Fibroblast of skin of back (primary cell): Measurements from ENCODE around the gene E2F6.
"Not testable (repeated sequence)": the region's sequence is repeated elsewhere in the genome, so short reads cannot be mapped to it uniquely, and the experiment has no call there.

Experiments used
- DNase-seq: peaks from one replicate; pipeline ENCODE4 v3.0.0-alpha.2; 2013

The E2F6 gene

GRCh38 chr2:11411768-11412448, 54.1 kb downstream of the E2F6 start:
- DNase-seq, result peak; percentile 56

GRCh38 chr2:11411244-11411643, 54.7 kb downstream of the E2F6 start:
- DNase-seq, result no peak

GRCh38 chr2:11410101-11410500, 55.9 kb downstream of the E2F6 start:
- DNase-seq, result peak; percentile 39

GRCh38 chr2:11409572-11409959, 56.4 kb downstream of the E2F6 start:
- DNase-seq, result no peak

GRCh38 chr2:11408959-11409571, 56.9 kb downstream of the E2F6 start:
- peak; percentile 47 for DNase-seq

- DNase-seq, result no peak
Observed at GRCh38 chr2:11407413-11407812, 58.5 kb downstream of the E2F6 start.

- DNase-seq, result peak; percentile 95
Observed at GRCh38 chr2:11406958-11407381, 59.0 kb downstream of the E2F6 start.

- DNase-seq, result peak; percentile 88
Observed at GRCh38 chr2:11406267-11406957, 59.5 kb downstream of the E2F6 start.

GRCh38 chr2:11405599-11406266, 60.2 kb downstream of the E2F6 start:
- no peak for DNase-seq

GRCh38 chr2:11405074-11405406, 60.9 kb downstream of the E2F6 start:
- not testable (repeated sequence) for DNase-seq

GRCh38 chr2:11404376-11405073, 61.4 kb downstream of the E2F6 start:
- no peak for DNase-seq

- no peak for DNase-seq
Observed at GRCh38 chr2:11402436-11402835, 63.5 kb downstream of the E2F6 start.

GRCh38 chr2:11399438-11399762, 66.6 kb downstream of the E2F6 start:
- DNase-seq, result no peak

- DNase-seq, result no peak
Observed at GRCh38 chr2:11398750-11399437, 67.1 kb downstream of the E2F6 start.

- no peak for DNase-seq
Observed at GRCh38 chr2:11397513-11397912, 68.4 kb downstream of the E2F6 start.

- no peak for DNase-seq
Observed at GRCh38 chr2:11396467-11397445, 69.2 kb downstream of the E2F6 start.

- DNase-seq, result no peak
Observed at GRCh38 chr2:11396021-11396420, 69.9 kb downstream of the E2F6 start.

GRCh38 chr2:11395389-11395788, 70.6 kb downstream of the E2F6 start:
- no peak for DNase-seq
